Loucy (cell line): Measurements from ENCODE around the gene SLC35F6.

Source experiments
- H2AFZ ChIP-seq: fragments of 200-600 bp; sonication (generic); 2 replicates; pipeline ENCODE4 v1.6.0; 2016; ENCODE audit warnings: antibody characterized with exemption, mild to moderate bottlenecking, low read length, moderate library complexity
- H3F3A ChIP-seq: fragments of 200-600 bp; 2 replicates; pipeline ENCODE4 v1.6.0; 2016; ENCODE audit warnings: antibody characterized with exemption, low read depth, mild to moderate bottlenecking
- H3K27me3 ChIP-seq: fragments of 200-600 bp; sonication (generic); 2 replicates; pipeline ENCODE4 v1.6.1; 2014; ENCODE audit warnings: low read length, mild to moderate bottlenecking; ENCODE audit not compliant: insufficient read depth, poor library complexity, severe bottlenecking
- H3K36me3 ChIP-seq: fragments of 200-600 bp; sonication (generic); 2 replicates; pipeline ENCODE4 v1.6.1; 2016; ENCODE audit warnings: low read length; ENCODE audit not compliant: insufficient read depth
- H3K4me1 ChIP-seq: fragments of 200-600 bp; sonication (generic); 2 replicates; pipeline ENCODE4 v1.5.1; 2014; ENCODE audit warnings: low read length, mild to moderate bottlenecking; ENCODE audit not compliant: insufficient read depth, poor library complexity, severe bottlenecking
- H3K4me2 ChIP-seq: fragments of 200-600 bp; sonication (generic); 2 replicates; pipeline ENCODE4 v1.6.0; 2014; ENCODE audit warnings: antibody characterized with exemption, low read length, low read depth, mild to moderate bottlenecking; ENCODE audit not compliant: poor library complexity, severe bottlenecking
- H3K4me3 ChIP-seq: fragments of 200-600 bp; sonication (generic); 2 replicates; pipeline ENCODE4 v1.5.1; 2014; ENCODE audit warnings: low read length, mild to moderate bottlenecking, mixed read lengths; ENCODE audit not compliant: poor library complexity, severe bottlenecking
- H3K79me2 ChIP-seq: fragments of 200-600 bp; sonication (generic); 2 replicates; pipeline ENCODE4 v1.6.1; 2014; ENCODE audit warnings: low read length; ENCODE audit not compliant: insufficient read depth
- H3K9ac ChIP-seq: fragments of 200-600 bp; sonication (generic); 2 replicates; pipeline ENCODE4 v1.6.0; 2014; ENCODE audit warnings: mild to moderate bottlenecking, low read depth, low read length, moderate library complexity; ENCODE audit not compliant: poor library complexity, severe bottlenecking
- H3K9me2 ChIP-seq: fragments of 200-600 bp; sonication (generic); replicated peaks from 2 replicates; pipeline ENCODE4 v1.6.1; 2016; ENCODE audit warnings: low read depth, low read length, mixed read lengths
- H3K9me3 ChIP-seq: fragments of 200-600 bp; sonication (generic); 2 replicates; pipeline ENCODE4 v1.6.1; 2014; ENCODE audit warnings: mild to moderate bottlenecking, antibody characterized with exemption, low read length, low read depth; ENCODE audit not compliant: insufficient read depth
- H4K20me1 ChIP-seq: fragments of 200-600 bp; sonication (generic); 2 replicates; pipeline ENCODE4 v1.6.0; 2014; ENCODE audit warnings: antibody characterized with exemption, low read length, mild to moderate bottlenecking; ENCODE audit not compliant: insufficient read depth, poor library complexity, severe bottlenecking
- CTCF ChIP-seq: fragments of 200-600 bp; sonication (generic); conservative IDR thresholded peaks from 2 replicates; pipeline ENCODE4 v1.5.1; 2014; ENCODE audit warnings: mild to moderate bottlenecking, antibody characterized with exemption, low read length
- EZH2phosphoT487 ChIP-seq: fragments of 200-600 bp; IDR thresholded peaks from 2 replicates; pipeline ENCODE4 v1.6.1; 2018; ENCODE audit warnings: antibody characterized with exemption, mild to moderate bottlenecking, moderate library complexity, borderline replicate concordance

SLC35F6 gene

GRCh38 chr2:26716769-26717168 is 47.3 kb upstream of the SLC35F6 start:
- no peaks in the 10 kb centered on the region for H4K20me1 ChIP-seq
- no peak overlapping the region for H2AFZ ChIP-seq
- H3K9ac ChIP-seq: no peak overlapping the region
- H3F3A ChIP-seq: no peaks in the 10 kb centered on the region
- no peaks in the 10 kb centered on the region for H3K79me2 ChIP-seq
- no peak for TF ChIP-seq EZH2phosphoT487
- no peak for TF ChIP-seq CTCF
- H3K4me2 ChIP-seq: no peak overlapping the region
- H3K4me3 ChIP-seq: no peak overlapping the region
- no peaks in the 10 kb centered on the region for H3K27me3 ChIP-seq
- no peaks in the 10 kb centered on the region for H3K9me3 ChIP-seq
- H3K4me1 ChIP-seq: peaks cover 6% of the 10 kb centered on the region
- no peaks in the 10 kb centered on the region for H3K36me3 ChIP-seq
- no peaks in the 10 kb centered on the region for H3K9me2 ChIP-seq

GRCh38 chr2:26717362-26717761 is 46.7 kb upstream of the SLC35F6 start:
- H3K4me2 ChIP-seq: no peak overlapping the region
- no peaks in the 10 kb centered on the region for H3K9me3 ChIP-seq
- H3K4me3 ChIP-seq: no peak overlapping the region
- H3K79me2 ChIP-seq: no peaks in the 10 kb centered on the region
- no peaks in the 10 kb centered on the region for H3F3A ChIP-seq
- no peak overlapping the region for H3K9ac ChIP-seq
- no peak overlapping the region for H2AFZ ChIP-seq
- H3K9me2 ChIP-seq: no peaks in the 10 kb centered on the region
- H3K36me3 ChIP-seq: no peaks in the 10 kb centered on the region
- H3K4me1 ChIP-seq: peaks cover 7% of the 10 kb centered on the region
- TF ChIP-seq CTCF: no peak
- no peak for TF ChIP-seq EZH2phosphoT487
- no peaks in the 10 kb centered on the region for H3K27me3 ChIP-seq
- H4K20me1 ChIP-seq: no peaks in the 10 kb centered on the region

GRCh38 chr2:26718949-26719686 is 45.0 kb upstream of the SLC35F6 start:
- no peaks in the 10 kb centered on the region for H3F3A ChIP-seq
- TF ChIP-seq EZH2phosphoT487 (no peak), CTCF (no peak)
- no peak overlapping the region for H3K4me3 ChIP-seq
- H3K79me2 ChIP-seq: no peaks in the 10 kb centered on the region
- H3K9me3 ChIP-seq: no peaks in the 10 kb centered on the region
- no peak overlapping the region for H2AFZ ChIP-seq
- H3K27me3 ChIP-seq: no peaks in the 10 kb centered on the region
- H3K9me2 ChIP-seq: no peaks in the 10 kb centered on the region
- peaks cover 7% of the 10 kb centered on the region for H3K4me1 ChIP-seq
- no peak overlapping the region for H3K9ac ChIP-seq
- H3K4me2 ChIP-seq: no peak overlapping the region
- no peaks in the 10 kb centered on the region for H4K20me1 ChIP-seq
- H3K36me3 ChIP-seq: no peaks in the 10 kb centered on the region
